Parathyroid adenoma (tissue), 2 donors: ENCODE data around the gene RBBP8NL.

Experiments
- H2AFZ ChIP-seq: fragments of 300-600 bp; sonication (generic); one replicate; pipeline ENCODE4 v1.7.0; 2017; ENCODE audit warnings: antibody characterized with exemption, mild to moderate bottlenecking
- H3K27ac ChIP-seq: fragments of 300-600 bp; sonication (generic); one replicate; pipeline ENCODE4 v1.7.0; 2017
- H3K27me3 ChIP-seq: fragments of 300-600 bp; sonication (generic); one replicate; pipeline ENCODE4 v1.7.0; 2017; ENCODE audit warnings: low read length; ENCODE audit not compliant: control insufficient read depth, insufficient read depth
- H3K36me3 ChIP-seq: fragments of 300-600 bp; sonication (generic); one replicate; pipeline ENCODE4 v1.7.0; 2017; ENCODE audit warnings: low read length; ENCODE audit not compliant: control insufficient read depth, insufficient read depth
- H3K4me1 ChIP-seq: fragments of 300-600 bp; sonication (generic); one replicate; pipeline ENCODE4 v1.7.0; 2017; ENCODE audit warnings: control low read depth
- H3K4me2 ChIP-seq: fragments of 300-600 bp; sonication (generic); one replicate; pipeline ENCODE4 v1.7.0; 2017; ENCODE audit warnings: low read length
- H3K4me3 ChIP-seq: fragments of 300-600 bp; sonication (generic); one replicate; pipeline ENCODE4 v1.7.0; 2017; ENCODE audit warnings: low read depth, low read length
- H3K79me2 ChIP-seq: fragments of 300-600 bp; sonication (generic); one replicate; pipeline ENCODE4 v1.7.0; 2017; ENCODE audit warnings: control low read depth
- H3K9ac ChIP-seq: fragments of 300-600 bp; sonication (generic); one replicate; pipeline ENCODE4 v1.7.0; 2017; ENCODE audit warnings: mild to moderate bottlenecking
- H3K9me3 ChIP-seq: fragments of 300-600 bp; sonication (generic); one replicate; pipeline ENCODE4 v1.7.0; 2017; ENCODE audit warnings: low read length; ENCODE audit not compliant: control insufficient read depth
- TF ChIP-seq, protein P1 (sequence below): fragments of 300-600 bp; sonication (generic); IDR thresholded peaks from one replicate; pipeline ENCODE4 v1.7.0; 2017; ENCODE audit warnings: antibody characterized with exemption, mild to moderate bottlenecking
- donor health status: primary hyperparathyroidism.

Gene RBBP8NL

DNA sequence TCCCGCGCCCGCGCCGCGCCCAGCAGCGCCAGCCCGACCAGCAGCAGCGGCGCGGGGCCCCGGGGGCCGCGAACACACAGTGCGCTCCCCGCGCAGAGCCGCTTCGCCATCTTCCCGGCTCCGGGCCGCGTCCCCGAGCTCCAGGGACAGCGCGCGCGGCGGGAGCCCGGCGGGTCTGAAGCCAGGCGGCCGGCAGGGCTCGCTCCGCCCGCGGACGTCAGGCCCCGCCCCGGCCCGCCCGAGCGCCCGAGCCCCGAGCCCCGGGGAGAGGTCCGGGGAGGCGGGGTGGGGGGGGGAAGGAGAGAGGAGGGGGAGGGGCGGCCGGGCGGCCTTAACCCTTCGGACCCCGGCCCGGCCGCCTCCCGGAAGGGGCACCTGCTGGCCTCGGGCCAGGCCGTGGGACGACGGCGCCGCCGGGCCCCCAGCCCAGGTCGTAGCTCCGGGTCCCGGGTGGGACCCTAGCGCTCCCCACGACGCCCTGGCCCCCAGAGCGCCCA is 60.2 kb downstream of the RBBP8NL start, which contains the start of gene LAMA5:
Gene LAMA5, minus strand, starts transcription at position 177 of the 497 bp plus-strand sequence. Its CDS starts 67 bp downstream, at position 110.
- Histone ChIP-seq H2AFZ (peak within 1 kb of the TSS; percentile 94), H3K27ac (peak within 1 kb of the TSS; percentile 61), H3K9me3 (no peaks in the 10 kb centered on the region), H3K27me3 (no peaks in the 10 kb centered on the region), H3K9ac (peak within 1 kb of the TSS; percentile 53), H3K36me3 (no peaks in the 10 kb centered on the region), H3K79me2 (peaks cover 2% of the 10 kb centered on the region), H3K4me1 (peaks cover 36% of the 10 kb centered on the region), H3K4me2 (peak within 1 kb of the TSS; percentile 96), H3K4me3 (peak within 1 kb of the TSS; percentile 82)
- TF ChIP-seq, protein P1, sequence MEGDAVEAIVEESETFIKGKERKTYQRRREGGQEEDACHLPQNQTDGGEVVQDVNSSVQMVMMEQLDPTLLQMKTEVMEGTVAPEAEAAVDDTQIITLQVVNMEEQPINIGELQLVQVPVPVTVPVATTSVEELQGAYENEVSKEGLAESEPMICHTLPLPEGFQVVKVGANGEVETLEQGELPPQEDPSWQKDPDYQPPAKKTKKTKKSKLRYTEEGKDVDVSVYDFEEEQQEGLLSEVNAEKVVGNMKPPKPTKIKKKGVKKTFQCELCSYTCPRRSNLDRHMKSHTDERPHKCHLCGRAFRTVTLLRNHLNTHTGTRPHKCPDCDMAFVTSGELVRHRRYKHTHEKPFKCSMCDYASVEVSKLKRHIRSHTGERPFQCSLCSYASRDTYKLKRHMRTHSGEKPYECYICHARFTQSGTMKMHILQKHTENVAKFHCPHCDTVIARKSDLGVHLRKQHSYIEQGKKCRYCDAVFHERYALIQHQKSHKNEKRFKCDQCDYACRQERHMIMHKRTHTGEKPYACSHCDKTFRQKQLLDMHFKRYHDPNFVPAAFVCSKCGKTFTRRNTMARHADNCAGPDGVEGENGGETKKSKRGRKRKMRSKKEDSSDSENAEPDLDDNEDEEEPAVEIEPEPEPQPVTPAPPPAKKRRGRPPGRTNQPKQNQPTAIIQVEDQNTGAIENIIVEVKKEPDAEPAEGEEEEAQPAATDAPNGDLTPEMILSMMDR: no peak

DNA sequence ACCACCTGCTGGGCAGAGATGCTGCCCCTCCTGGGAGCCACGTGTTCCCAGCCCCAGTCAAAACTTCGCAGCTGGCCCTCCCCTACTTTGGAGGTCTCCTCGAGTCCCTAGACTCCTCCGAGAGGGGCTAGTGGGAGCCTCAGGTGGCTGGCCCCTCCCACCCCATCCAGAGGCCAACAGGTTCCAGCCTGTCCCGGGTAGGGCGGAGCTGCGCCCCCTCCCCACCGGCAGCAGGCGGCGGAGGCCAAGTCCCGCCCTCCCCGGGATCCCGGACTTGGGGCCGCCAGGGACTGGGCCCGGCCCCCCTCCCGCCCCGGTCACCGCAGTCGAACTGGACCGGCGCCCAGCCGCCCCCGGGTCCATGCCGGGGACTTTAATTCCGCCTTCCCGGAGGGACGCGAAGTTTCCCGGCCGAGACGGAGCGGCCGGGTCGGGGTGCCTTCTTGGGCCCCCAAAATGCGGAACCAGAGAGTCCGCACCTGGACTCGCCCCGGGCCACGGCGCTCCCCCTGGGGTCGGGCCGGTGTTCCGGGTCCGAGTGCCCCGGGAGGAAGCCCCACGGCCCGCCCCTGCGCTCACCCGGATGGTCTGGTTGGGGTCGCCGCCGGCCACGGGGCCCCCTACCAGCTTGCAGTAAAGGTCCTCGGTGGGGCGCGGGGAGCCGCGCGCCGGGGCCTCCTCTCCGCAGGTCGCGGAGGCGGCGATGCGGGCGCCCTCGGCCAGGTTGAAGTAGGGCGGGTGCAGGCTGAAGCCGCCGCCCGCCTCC is 60.8 kb downstream of the RBBP8NL start:
- H3K4me3 ChIP-seq: peak overlapping the region; percentile 82
- H3K27me3 ChIP-seq: no peaks in the 10 kb centered on the region
- H3K27ac ChIP-seq: peak overlapping the region; percentile 61
- H3K4me2 ChIP-seq: peak overlapping the region; percentile 96
- H3K9ac ChIP-seq: peak overlapping the region; percentile 53
- H3K79me2 ChIP-seq: peaks cover 2% of the 10 kb centered on the region
- peak overlapping the region; percentile 85 for H2AFZ ChIP-seq
- no peaks in the 10 kb centered on the region for H3K36me3 ChIP-seq
- H3K9me3 ChIP-seq: no peaks in the 10 kb centered on the region
- H3K4me1 ChIP-seq: peaks cover 36% of the 10 kb centered on the region
- TF ChIP-seq, protein P1: no peak

DNA sequence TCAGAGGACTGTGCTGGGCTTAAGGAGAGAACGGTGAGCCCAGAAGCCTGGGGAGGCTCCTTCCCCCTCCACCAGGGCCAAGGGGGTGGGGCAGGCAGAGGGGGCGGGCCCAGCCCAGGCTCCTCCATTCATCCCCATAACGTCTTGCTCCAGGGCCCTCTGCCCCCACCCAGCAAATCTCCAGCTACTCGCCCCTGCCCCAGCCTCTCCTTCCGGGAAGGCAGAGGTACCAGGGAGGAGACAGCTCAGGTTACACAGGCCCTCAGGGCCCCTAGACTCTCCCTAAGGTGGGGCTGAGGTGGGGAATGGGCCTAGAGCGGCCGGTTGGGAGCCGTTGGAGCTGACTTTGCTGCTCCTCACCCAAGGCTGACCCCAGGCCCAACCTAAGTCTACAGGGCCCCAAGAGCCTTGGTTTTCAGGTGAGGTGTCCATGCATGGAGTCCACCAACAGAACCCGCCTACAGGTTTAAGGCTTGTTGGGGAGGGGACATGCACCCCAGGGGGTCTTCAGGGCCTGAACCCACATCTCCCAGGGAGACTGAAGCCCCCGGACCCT is 61.4 kb downstream of the RBBP8NL start:
- Histone ChIP-seq H3K9me3 (no peaks in the 10 kb centered on the region), H3K4me3 (peak overlapping the region; percentile 82), H2AFZ (peak overlapping the region; percentile 25), H3K79me2 (peaks cover 2% of the 10 kb centered on the region), H3K27ac (peak overlapping the region; percentile 61), H3K9ac (peak overlapping the region; percentile 53), H3K4me1 (peaks cover 36% of the 10 kb centered on the region), H3K4me2 (peak overlapping the region; percentile 96), H3K36me3 (no peaks in the 10 kb centered on the region), H3K27me3 (no peaks in the 10 kb centered on the region)
- TF ChIP-seq, protein P1: no peak

DNA sequence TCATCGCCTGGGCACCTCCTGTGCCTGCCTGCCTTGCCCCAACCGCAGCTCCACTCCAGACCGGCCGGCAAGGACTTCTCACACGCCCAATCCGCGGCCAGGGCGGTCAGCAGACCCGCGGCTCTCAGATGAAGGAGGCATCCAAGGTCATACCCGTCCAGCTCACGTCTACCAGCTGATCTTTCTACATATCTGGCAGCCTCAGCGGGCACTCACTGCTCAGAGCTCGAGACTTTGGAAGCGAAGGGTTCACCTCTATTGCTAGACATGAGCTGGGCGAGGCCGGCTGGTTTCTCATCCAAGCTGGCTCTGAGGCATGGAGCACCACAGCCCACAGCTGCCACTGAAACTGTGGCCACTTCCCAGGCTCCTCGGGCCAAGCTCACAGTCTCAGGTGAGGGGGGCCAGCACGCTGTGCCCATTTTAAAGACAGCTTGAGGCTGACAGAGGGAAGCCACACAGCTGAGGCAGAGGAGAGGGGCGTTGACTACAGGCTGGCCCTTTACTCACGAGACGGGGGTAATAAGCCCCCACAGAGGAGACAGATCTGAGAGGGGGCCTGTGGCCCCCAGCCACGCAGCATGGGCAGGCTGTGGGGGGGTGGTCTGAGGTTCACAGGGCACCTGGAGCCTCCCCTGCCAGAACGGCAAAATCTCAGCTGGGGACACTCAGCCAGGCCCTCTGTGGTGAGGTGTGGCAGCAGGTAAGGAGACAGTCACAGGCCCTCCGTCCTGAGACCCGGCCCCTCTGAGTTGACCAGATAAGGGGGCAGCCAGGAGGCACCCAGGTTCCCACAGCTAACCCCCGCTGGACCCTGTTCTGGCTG is 62.2 kb downstream of the RBBP8NL start:
- Histone ChIP-seq H3K79me2 (peaks cover 2% of the 10 kb centered on the region), H3K27ac (peak overlapping the region; percentile 61), H3K36me3 (no peaks in the 10 kb centered on the region), H3K4me2 (peak overlapping the region; percentile 96), H3K4me1 (peaks cover 36% of the 10 kb centered on the region), H2AFZ (peak overlapping the region; percentile 35), H3K4me3 (peak overlapping the region; percentile 82), H3K9me3 (no peaks in the 10 kb centered on the region), H3K9ac (no peak overlapping the region), H3K27me3 (no peaks in the 10 kb centered on the region)
- TF ChIP-seq, protein P1: no peak
